ENCODE data around the gene ELF4. TPM values are rescaled to one million over a fixed set of nuclear protein-coding genes. Genes with fewer than 3 reads are reported as not detected.

The ELF4 gene
- total and polyA plus RNA-seq, 2 of the 13 experiments (the other 11 are each of a cell fraction or from before 2014, with no cell fraction given): 1.3 to 2.6 TPM

- no peak for TF ChIP-seq HIVEP1 (CRISPR knock-in tag; IDR thresholded peaks at IDR 0.05)
- TF ChIP-seq ZFP36 (IDR thresholded peaks at IDR 0.05; ENCODE audit: borderline replicate concordance, low read depth, low read length, partially characterized antibody): no peak
- no peak for TF ChIP-seq TEAD3 (CRISPR knock-in tag; optimal IDR thresholded peaks at IDR 0.05; ENCODE audit: borderline replicate concordance)
- TF ChIP-seq ZNF230 (CRISPR knock-in tag; IDR thresholded peaks at IDR 0.05): peak; percentile 38; the same call in 1 of the 2 replicates
- TF ChIP-seq ZXDC (CRISPR knock-in tag; IDR thresholded peaks at IDR 0.05): no peak
- peak; percentile 33; the same call in 1 of the 2 replicates for TF ChIP-seq RBFOX2 (IDR thresholded peaks at IDR 0.05; ENCODE audit: low read depth, low read length)
- TF ChIP-seq KDM1A (CRISPR knock-in tag; IDR thresholded peaks at IDR 0.05): no peak
- TF ChIP-seq ARID5B (CRISPR knock-in tag; IDR thresholded peaks at IDR 0.05): no peak
- no peak for TF ChIP-seq IRX3 (CRISPR knock-in tag; IDR thresholded peaks at IDR 0.05; ENCODE audit: borderline replicate concordance, low read depth)
- peak; percentile 25; the same call in 1 of the 2 replicates for TF ChIP-seq NR0B2 (CRISPR knock-in tag; IDR thresholded peaks at IDR 0.05)
- no peak for TF ChIP-seq PCBP2 (optimal IDR thresholded peaks at IDR 0.05; ENCODE audit: low read depth, low read length, poor library complexity, severe bottlenecking)
- TF ChIP-seq ZNF644 (CRISPR knock-in tag; IDR thresholded peaks at IDR 0.05; ENCODE audit: low read depth): no peak
- TF ChIP-seq REXO4 (CRISPR knock-in tag; IDR thresholded peaks at IDR 0.05; ENCODE audit: borderline replicate concordance): no peak
- no peak for TF ChIP-seq ZNF703 (CRISPR knock-in tag; IDR thresholded peaks at IDR 0.05; ENCODE audit: borderline replicate concordance)
- no peak for TF ChIP-seq SP1 (IDR thresholded peaks at IDR 0.05)
- 0 out of 2 replicates have a peak, but pooled peaks have one; percentile 33 for TF ChIP-seq SP1 (CRISPR knock-in tag; IDR thresholded peaks at IDR 0.05)
- TF ChIP-seq MXD1 (CRISPR knock-in tag; IDR thresholded peaks at IDR 0.05): peak; percentile 67
- no peak for TF ChIP-seq POLR2AphosphoS2 (IDR thresholded peaks at IDR 0.05; ENCODE audit: low read depth, low read length)
- no peak for TF ChIP-seq MZF1 (CRISPR knock-in tag; IDR thresholded peaks at IDR 0.05; ENCODE audit: borderline replicate concordance)
- TF ChIP-seq ZNF430 (CRISPR knock-in tag; IDR thresholded peaks at IDR 0.05): no peak
- no peak for TF ChIP-seq ZSCAN12 (CRISPR knock-in tag; IDR thresholded peaks at IDR 0.05)
Measured at GRCh38 chrX:130060122-130061069, 49.9 kb downstream of the ELF4 start (continued).

All from HepG2 (cell line).